Sigmoid colon (tissue), 4 donors: Measurements from ENCODE around the gene LCP2.

Experiments used
- CTCF ChIP-seq, 4 experiments: fragments of 450-650 bp in 3 of 4; fragments of 200-600 bp in 1 of 4; IDR thresholded peaks; one replicate each; pipeline ENCODE4 v1.5.1; 2016 to 2019; ENCODE audit warnings: antibody characterized with exemption in 4 of 4, mild to moderate bottlenecking in 3 of 4, moderate library complexity in 2 of 4
- EP300 ChIP-seq, 4 donors: sonication (generic); formaldehyde crosslinking; IDR thresholded peaks; one replicate each; pipeline ENCODE4 v1.6.1; 2017; ENCODE audit warnings: antibody characterized with exemption in 4 of 4
- POLR2A ChIP-seq, 2 donors: fragments of 450-650 bp; IDR thresholded peaks; one replicate each; pipeline ENCODE4 v1.6.1; 2016; ENCODE audit warnings: antibody characterized with exemption in 2 of 2, mild to moderate bottlenecking in 2 of 2, moderate library complexity in 2 of 2
- POLR2AphosphoS5 ChIP-seq, 4 donors: sonication (generic); formaldehyde crosslinking; IDR thresholded peaks; one replicate each; pipeline ENCODE4 v1.6.1; 2017; ENCODE audit warnings: antibody characterized with exemption in 4 of 4

GRCh38 chr5:170313816-170314215 is 16.2 kb upstream of the LCP2 start:
- TF ChIP-seq CTCF (IDR thresholded peaks at IDR 0.05), result no peak
- no peak for TF ChIP-seq POLR2A (IDR thresholded peaks at IDR 0.05)
- no peak for TF ChIP-seq EP300 (IDR thresholded peaks at IDR 0.05)
- TF ChIP-seq POLR2AphosphoS5 (IDR thresholded peaks at IDR 0.05), result no peak
